ENCODE data around the gene ANO1.
A peak's percentile ranks its signal among the peaks of the same experiment; 100 is the strongest.

ANO1 gene

GRCh38 chr11:70161043-70161625 is 83.0 kb downstream of the ANO1 start:
- no peak for DNase-seq (ENCODE audit: low read depth in 2 of 2)

DNA sequence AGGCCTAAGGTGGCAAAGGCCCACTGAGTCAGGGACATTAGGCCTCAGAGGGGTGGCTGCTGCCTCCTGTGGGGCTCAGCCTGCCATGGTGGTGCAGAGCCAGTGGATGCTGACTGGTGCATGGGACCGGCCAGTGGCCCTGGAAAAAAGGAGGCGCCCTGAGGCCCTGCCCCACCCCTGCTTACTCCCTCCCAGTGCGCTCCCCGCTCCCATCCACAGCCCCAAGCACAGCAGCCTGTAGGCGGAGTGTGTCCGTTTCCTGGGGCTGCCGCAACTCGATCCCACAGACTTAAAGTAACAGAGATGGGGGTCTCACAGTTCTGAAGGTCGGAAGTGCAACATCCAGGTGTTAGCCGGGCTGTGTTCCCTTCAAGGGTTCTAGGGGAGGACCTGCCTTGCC is 86.6 kb downstream of the ANO1 start:
- no peak for DNase-seq (ENCODE audit: low read depth in 2 of 2)

DNA sequence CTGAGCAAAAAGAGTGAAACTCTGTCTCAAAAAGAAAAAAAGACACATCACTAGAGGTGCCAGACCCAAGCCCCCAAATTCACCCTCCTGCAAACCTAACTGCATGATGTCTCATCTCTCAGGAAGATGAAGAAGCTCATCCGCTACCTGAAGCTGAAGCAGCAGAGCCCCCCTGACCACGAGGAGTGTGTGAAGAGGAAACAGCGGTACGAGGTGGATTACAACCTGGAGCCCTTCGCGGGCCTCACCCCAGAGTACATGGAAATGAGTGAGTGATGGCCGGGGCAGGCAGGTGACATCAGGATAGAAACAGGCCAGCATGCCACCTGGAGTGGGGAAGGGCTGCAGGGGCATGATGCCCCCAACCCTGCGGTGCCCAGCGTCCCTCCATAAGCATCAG is 89.0 kb downstream of the ANO1 start:
- no peak for DNase-seq (ENCODE audit: low read depth in 2 of 2)

DNA sequence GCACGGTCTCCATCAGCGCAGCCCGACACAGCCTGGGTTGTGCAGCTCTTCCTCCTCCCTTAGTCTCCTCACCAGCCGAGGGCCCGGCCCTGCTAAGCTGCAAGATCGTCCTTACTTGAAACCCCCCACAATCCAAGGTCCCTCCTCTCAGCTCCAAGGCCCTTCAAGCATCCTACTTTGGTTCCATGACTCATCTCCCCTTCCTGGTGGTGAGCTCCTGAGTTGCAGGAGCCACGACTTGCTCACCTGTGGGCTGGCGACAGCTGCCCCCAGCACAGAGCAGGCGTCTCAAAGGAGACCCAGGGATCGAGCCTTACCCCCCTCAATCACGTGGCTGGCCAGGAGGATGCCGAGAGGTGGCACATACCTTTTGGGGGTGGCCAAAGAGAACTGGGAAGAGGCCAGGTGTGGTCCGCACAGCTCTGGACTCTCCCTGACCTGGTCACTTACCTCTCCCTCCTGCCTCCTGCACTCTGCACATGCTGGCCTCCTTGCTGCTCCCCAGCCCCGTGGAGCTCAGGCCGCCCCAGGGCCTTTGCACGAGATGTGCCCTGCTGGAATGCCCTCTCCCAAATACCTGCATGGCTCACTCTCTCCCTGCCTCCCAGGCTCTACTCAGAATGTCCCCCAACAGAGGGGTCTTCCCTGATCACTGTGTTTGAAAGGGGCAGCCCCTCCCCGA is 89.7 kb downstream of the ANO1 start:
- no peak for DNase-seq (ENCODE audit: low read depth in 2 of 2)

- no peak for DNase-seq (ENCODE audit: low read depth in 2 of 2)
Observed at GRCh38 chr11:70168405-70168754, 90.3 kb downstream of the ANO1 start.

DNA sequence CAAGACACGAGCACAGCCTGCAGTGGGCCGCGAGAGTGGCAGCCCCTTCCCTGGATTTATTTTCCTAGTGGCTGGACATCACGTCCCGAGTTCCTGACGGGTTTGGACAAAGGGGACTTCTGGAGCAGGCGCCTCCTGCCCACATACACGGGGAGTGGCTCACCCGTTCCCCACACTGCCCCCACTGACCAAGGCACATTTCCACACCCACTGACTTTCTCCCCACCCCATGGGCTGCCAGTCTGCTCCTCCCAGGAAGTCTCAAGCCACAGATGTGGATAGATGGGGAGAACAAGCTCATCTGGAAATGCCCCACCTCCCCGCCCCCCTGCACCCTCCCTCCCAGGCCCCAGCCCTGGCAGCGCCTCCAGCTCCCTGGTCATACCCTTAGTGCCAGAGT is 91.0 kb downstream of the ANO1 start:
- no peak for DNase-seq (ENCODE audit: low read depth in 2 of 2)

DNA sequence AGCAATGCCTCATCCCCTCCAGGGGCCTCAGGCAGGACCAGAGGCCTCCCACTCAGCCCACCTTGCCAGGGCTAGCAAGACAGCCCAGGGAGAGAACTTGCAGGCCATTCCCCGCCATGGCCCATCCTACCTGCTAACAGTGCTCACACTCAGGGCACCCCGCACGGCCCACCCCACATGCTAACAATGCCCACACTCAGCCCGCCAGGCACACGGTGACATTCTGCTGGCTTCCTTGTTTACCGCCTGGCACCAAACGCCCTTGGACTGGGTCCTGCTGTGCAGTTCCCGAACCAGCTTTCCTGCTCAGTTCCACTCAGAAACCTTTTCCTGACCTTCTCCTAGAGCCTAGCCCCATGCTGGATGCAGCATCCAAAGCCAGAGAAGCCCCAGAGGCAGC is 91.5 kb downstream of the ANO1 start:
- DNase-seq (ENCODE audit: low read depth in 2 of 2) = no peak

DNA sequence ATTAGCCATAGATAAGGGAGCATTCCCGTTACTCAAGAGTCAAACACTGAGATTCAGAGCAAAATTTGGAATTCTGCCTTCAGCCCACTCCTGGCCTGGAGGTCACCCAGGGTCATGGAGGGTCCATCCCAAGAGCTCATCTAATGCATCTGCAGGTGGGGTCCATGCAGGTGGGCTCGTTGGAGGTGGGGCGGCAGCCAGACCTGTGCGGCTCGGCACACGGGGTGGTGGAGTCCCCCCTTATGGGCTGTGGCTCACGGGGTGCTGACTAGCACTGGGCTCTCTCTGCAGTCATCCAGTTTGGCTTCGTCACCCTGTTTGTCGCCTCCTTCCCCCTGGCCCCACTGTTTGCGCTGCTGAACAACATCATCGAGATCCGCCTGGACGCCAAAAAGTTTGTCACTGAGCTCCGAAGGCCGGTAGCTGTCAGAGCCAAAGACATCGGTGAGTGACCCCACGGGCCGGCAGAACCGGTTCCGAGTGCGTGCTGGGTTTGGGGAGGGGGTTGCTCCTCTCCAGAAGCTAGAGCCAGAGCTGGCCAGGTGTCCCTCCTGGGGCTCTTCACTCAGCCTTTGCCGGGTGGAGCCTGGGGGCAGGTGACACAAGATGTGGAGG is 92.6 kb downstream of the ANO1 start:
- DNase-seq (ENCODE audit: low read depth in 2 of 2) = no peak

GRCh38 chr11:70173018-70173417 is 94.9 kb downstream of the ANO1 start:
- DNase-seq (ENCODE audit: low read depth in 2 of 2) = no peak

- no peak for DNase-seq (ENCODE audit: low read depth in 2 of 2)
Observed at GRCh38 chr11:70174547-70175235, 96.6 kb downstream of the ANO1 start.

GRCh38 chr11:70175236-70175698 is 97.2 kb downstream of the ANO1 start:
- no peak for DNase-seq (ENCODE audit: low read depth in 2 of 2)

- peak; percentile 11 to 42 for DNase-seq (ENCODE audit: low read depth in 2 of 2)
Observed at GRCh38 chr11:70176940-70177689, 99.0 kb downstream of the ANO1 start.

GRCh38 chr11:70180906-70181305 is 102.8 kb downstream of the ANO1 start:
- DNase-seq (ENCODE audit: low read depth in 2 of 2) = no peak

GRCh38 chr11:70182266-70182665 is 104.1 kb downstream of the ANO1 start:
- no peak for DNase-seq (ENCODE audit: low read depth in 2 of 2)

DNA sequence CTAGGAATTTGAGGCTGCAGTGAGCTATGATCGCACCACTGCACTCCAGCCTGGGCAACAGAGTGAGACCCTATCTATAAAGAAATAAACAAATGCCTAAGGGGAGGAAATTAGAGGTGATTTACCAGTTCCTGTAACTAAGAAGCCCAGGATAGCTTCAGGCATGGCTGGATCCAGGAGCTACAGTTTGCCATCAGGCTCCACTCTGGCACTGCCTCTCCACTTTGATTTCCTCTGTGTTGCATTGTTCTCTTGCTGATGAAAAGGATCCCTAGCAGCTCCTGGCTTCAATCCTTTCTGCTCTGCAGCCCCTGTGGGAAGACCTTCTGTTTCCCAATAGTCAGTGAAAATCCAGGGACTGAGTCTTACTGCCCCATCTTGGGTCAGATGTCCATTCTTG is 104.9 kb downstream of the ANO1 start:
- DNase-seq (ENCODE audit: low read depth in 2 of 2) = no peak

- no peak for DNase-seq (ENCODE audit: low read depth in 2 of 2)
Observed at GRCh38 chr11:70183483-70184176, 105.5 kb downstream of the ANO1 start.

- DNase-seq (ENCODE audit: low read depth in 2 of 2) = no peak
Observed at GRCh38 chr11:70184396-70184795, 106.3 kb downstream of the ANO1 start.

- no peak for DNase-seq (ENCODE audit: low read depth in 2 of 2)
Observed at GRCh38 chr11:70185348-70186055, 107.4 kb downstream of the ANO1 start.

GRCh38 chr11:70186420-70186819 is 108.3 kb downstream of the ANO1 start:
- DNase-seq (ENCODE audit: low read depth in 2 of 2) = no peak

DNA sequence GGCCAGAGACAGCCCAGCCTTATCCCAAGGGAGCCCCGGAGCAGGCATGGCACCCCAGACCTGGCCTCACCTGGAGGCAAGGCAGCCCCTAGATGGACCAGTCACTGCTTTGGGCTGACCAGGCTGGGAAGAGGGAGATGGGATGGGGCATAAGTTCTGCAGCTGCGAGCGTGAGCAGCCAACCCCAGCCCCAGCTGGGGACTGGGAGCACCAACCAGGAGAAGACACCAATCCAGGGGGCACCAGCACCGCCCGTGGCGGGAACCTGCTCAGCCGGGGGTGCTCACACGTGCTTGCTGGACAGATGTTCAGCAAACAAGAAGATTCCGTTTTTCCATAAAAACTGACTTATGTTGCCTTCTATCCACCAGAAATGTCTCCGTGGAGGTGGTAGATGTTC is 108.8 kb downstream of the ANO1 start:
- no peak for DNase-seq (ENCODE audit: low read depth in 2 of 2)

DNA sequence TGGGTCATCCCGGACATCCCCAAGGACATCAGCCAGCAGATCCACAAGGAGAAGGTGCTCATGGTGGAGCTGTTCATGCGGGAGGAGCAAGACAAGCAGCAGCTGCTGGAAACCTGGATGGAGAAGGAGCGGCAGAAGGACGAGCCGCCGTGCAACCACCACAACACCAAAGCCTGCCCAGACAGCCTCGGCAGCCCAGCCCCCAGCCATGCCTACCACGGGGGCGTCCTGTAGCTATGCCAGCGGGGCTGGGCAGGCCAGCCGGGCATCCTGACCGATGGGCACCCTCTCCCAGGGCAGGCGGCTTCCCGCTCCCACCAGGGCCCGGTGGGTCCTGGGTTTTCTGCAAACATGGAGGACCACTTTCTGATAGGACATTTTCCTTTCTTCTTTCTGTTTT is 109.7 kb downstream of the ANO1 start:
- no peak for DNase-seq (ENCODE audit: low read depth in 2 of 2)

Data from stimulated activated CD4-positive, alpha-beta T cell treated with anti-CD3 and anti-CD28 coated beads, Interleukin-12 subunit alpha, Interleukin-12 subunit beta, amount 100 ng/mL, for 24 hours (primary cell).